Erythroblast (primary cell): Measurements from ENCODE around the gene SCRN1.
"Not testable (repeated sequence)": the region's sequence is repeated elsewhere in the genome, so short reads cannot be mapped to it uniquely, and the experiment has no call there.

Source experiments
- DNase-seq, 2 experiments: peaks; one replicate each; lab custom pipeline; 2025; lab: John Stamatoyannopoulos, UW
- GATA1 ChIP-seq: IDR thresholded peaks from 2 replicates; pipeline ENCODE4 v1.6.1; 2011; ENCODE audit warnings: low read depth, mild to moderate bottlenecking, control low read depth, low read length, moderate library complexity
- POLR2A ChIP-seq: IDR thresholded peaks from 2 replicates; pipeline ENCODE4 v1.6.1; 2011; ENCODE audit warnings: mild to moderate bottlenecking, low read length

Gene SCRN1

DNA sequence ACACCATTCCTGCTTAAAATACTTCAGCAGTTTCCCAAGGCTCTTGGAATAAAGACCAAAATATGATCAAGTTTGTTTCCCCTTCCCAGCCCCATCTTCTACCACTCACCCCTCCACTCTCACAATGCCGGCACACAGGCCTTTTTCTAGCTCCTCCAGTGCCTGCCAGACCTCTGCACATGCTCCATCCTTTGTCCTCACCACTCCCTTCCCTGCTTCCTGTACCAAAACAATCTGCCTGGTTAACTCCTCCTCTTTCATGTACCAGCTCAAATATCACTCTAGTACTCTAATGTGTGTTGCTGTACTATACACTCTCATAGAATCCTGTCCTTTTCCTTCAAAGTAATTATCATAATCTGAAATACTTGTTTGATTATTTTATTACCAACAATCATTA, 19.4 kb downstream of the SCRN1 start:
- no peak for TF ChIP-seq POLR2A
- TF ChIP-seq GATA1 = no peak
- no peak for DNase-seq

DNA sequence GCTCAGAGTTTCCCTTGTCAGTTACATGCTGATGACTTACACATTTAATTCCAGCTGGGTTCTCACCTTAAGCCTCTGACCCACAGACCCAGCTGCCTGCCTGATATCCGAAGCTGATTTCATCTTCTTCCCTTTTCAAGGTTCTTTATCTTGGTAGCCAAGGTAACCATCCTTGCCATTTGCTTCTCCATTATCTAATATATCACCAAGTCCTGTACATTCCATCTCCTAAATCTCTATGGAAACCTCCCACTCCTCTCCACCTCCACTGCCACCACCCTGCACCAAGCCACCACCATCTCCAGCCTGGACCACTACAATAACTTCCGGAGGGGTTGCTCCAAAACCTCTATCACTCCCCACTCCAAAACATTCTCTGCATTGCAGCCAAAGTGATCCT, 19.9 kb downstream of the SCRN1 start:
- DNase-seq = no peak
- no peak for TF ChIP-seq POLR2A
- TF ChIP-seq GATA1 = no peak

DNA sequence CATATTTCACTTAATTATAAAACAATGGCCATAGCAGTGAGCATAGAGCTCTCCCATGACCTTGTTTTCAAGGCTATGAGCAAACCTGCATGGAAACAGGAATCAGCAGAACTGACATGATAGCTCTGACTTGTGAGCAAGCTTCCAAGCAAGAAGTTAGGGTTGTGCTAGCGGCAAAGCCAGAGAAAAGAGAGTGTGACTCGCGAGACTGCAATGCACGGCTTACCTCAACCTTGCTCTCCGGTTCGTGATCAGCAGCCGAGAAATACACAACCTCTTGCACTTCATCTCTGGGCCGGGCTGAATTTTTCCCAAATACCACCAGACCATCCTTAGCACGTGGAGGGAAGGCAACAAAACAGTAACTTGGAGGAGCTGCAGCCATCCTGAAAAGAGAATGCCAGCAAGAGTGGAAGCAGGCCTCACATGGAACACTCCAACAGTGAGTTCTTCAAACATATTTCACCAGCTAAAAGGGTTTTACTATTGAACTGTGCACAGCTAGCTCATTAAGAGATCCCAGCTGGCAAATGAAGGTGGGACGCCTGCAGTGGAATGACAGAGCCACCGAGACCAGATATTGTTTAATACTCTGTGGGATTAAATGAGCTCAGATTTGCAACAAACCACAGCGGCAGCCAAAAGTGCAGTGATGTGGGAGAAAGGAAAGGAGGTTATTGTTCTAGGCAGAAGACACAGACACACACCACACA, 20.8 kb downstream of the SCRN1 start:
- TF ChIP-seq POLR2A (no peak), GATA1 (no peak)
- DNase-seq = no peak

DNA sequence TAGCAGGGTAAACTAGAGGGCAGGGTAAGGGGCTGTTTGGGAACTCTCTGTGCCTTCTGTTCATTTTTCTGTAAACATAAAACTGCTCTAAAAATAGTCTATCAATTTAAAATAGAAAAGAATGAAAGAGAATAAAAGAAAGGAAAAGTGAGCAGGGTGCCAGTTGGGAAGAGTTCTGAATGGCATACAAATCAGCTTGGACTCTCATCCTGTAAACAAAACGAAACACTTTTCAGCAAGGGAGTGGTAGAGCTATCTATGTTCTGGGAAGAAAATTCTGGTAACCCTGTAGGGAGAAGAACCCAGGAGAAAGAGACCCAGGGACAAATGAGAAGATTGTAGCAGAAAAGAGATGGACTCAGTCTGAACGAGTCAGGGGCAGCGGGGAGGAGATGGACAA, 24.6 kb downstream of the SCRN1 start:
- no peak for TF ChIP-seq POLR2A
- TF ChIP-seq GATA1 = no peak
- no peak for DNase-seq

DNA sequence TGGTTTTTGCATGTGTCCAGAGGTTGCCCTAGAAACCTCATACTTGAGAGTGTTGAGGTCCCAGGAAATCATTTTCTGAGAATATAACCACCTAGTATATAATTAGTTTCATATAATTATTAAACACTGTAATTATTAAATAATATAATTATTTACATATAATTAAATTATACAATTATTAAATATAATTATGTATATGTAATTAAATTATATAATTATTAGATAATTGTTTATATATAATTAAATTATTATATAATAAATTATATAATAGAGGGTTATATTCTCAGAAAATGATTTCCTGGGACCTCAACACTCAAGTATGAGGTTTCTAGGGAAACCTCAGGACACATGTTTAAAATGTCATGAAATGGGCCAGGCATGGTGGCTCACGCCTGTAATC, 27.6 kb downstream of the SCRN1 start:
- TF ChIP-seq POLR2A (no peak), GATA1 (no peak)
- DNase-seq = no peak

DNA sequence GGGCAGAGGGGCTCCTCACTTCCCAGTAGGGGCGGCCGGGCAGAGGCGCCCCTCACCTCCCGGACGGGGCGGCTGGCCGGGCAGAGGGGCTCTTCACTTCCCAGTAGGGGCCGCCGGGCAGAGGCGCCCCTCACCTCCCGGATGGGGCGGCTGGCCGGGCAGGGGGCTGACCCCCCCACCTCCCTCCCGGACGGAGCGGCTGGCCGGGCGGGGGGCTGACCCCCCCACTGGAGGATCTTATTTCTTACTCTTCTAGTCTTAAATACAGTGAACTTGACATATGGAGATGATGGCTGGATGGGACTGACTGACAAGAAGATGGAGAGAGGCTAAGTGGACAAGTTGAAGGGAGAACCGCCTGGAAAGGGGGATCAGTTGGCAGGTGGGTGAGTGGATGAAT, 28.0 kb downstream of the SCRN1 start:
- not testable (repeated sequence) for DNase-seq

DNA sequence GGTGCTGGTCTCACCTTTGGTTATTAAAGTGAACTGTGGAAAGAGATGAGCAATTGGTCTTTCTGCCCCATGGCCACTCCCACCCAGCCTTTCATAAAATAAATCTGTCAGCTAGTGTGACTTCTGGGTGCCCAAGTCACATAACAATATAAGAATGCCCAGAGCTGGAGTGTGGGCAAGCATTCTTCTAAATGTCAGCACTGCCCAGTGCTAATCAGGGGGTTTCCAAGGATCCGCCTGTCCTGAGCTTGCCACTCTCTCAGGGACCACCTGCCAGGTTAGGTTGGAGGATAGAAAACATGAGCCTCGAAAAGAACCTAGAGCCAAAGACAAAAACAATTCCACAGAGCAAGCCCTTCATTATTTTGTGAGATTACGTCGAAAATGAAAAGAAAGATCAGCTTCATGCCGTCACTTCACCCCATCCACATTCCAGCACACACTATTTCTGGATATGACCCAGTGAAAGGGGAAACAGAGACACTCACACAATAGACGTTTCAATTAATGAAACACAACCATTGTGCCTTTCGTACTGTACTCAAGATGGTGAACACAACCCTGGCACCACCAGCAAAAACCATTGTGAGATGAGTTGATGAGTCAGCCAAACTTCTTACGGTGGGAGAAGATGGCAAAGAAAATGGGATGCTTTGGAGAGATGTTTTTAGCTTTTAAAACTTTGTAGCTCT, 30.8 kb downstream of the SCRN1 start:
- DNase-seq = no peak
- TF ChIP-seq POLR2A (no peak), GATA1 (no peak)

DNA sequence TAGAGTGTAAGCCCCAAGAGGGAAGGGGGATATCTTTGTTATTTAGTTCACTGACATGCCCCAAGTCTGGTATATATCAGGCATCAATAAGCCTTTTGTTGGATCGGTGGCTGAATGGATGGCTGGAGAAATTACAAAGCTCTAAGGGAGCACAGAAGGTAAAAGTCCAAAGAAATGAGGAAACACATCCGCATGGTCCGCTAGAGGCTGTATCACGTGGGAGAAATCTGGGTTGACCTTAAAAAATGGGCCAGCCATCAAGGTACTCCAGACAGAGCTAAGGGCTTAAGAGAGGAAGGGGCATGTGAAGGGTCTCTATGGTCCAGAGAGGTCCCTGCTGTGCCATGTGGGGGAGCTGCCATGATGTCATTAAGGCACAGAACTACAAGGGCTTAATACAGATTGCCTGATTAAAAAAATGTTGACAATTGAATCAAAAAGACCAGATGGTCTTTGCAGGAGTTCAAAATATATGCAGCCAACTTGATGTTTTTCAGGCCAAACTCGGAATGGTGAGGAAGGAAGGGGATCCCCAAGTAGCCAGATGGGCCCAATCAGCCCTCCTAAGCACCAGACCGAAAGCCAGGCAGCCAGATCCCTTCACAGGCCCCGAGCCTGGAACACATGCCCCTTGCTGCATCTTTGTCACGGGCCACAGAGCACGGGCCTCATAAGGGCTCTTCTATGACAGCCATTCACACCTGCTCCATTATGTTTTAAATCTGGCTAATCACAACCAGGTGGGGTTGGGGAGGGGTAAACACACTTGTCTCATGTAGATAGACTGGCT, 31.9 kb downstream of the SCRN1 start:
- TF ChIP-seq POLR2A (no peak), GATA1 (no peak)
- DNase-seq = no peak

DNA sequence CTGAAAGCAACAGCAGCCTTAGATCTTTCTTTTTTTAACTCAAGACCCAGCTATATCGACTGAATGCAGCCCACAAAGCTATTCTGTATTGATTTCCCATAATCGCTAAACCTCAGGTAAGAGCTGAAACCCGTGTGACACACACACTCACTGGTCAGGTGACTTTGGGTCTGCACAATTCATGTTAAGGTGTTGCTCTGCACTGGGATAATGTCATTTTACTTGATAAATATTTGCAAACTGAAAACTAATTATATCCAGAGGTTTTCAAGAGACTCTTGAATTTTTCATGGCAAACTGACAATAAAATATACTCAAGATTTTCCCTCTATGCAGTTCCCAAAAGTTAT, 33.1 kb downstream of the SCRN1 start:
- no peak for TF ChIP-seq GATA1
- no peak for TF ChIP-seq POLR2A
- DNase-seq = no peak

DNA sequence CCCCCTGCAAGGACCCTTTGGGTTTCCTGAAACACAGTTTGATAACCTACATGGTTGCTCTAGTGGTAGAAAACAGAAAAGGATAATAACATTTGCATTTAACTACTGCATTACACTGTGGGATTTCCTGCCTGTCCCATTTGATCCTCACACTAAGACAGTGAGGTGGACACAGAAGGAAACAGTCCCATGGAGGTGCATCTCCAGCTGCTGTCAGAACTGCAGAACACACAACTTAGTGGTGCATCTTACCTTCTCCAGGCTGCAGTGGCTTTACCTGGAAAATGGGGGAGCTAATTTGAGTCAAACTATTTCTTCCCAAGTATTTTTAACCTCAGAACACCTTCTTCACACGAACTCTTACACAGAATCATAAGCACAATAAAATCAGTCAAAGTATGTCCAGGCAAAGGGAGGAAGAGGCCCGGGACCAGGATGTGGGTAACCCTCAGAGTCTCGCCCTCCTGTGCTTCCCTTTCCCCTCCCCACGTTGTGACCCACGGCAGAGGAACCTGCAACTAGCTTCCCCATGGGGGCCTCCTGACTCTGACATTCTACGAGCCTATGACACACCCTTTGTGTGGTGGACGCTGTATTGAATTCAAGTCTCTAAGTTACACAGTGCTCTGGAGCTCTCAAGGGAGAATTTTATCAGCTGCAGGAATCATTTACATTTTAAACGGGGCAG, 33.7 kb downstream of the SCRN1 start:
- TF ChIP-seq GATA1 (no peak), POLR2A (no peak)
- no peak for DNase-seq

DNA sequence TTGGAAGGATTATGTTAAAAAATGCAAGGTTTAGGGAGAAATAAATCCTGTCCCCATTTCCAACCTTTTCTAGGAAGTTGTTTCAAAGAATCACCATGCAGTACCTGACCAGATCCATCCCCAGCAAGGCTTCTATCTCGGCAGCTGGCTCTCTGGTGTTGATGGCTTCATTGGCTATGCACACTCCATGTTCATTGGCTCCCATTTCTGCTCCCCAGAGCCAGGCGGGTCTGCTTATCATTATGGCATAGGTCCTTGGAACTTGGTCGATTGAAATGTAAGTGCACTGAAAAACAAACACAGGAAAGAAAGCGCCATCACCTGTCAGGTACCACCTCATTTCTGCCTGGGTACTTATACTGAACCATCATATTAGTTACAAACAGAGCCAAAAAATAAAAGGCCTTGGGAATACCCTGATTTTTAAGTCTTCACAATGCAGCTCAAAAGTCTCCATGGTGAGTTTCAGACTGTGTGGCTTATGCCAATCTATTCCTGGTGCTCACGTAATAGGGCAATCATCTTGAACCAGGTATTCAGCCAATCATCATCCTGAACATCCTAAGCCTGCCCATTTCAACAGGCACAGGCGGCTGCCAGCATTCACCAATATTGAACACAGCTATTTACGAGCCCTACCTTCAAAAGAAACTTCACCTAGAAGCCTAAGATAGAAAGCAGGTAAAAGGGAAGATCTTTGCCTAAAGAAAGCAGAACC, 34.4 kb downstream of the SCRN1 start:
- no peak for TF ChIP-seq GATA1
- DNase-seq = no peak

DNA sequence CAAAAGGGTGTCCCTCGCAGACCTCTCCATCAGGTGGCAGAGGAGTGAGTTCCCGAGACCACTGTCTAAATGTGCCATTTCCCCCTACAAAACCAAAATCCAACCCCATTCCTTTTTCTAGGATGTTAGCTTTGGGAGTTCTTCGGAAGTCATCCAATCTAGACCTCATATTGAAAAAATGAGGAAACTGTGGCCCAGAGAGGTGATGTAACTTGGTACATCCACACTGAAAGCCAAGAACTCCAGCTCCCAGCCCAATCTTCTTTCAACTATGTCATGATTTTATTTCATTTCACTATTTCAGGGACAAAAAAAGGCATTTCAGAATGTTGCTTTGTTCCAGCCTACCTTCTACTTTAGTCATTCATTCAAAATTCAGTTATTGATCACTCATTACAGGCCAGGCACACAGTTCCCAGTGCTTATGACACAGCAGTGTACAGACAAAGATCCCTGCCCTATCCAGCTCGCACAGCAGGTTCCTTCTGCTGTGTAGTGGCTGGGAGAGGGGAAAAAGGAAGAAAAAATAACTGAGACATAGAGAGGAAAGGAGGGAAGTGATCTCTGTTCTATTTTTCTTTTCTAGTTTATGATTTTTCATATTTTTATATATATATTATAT, 35.8 kb downstream of the SCRN1 start:
- DNase-seq = no peak
- TF ChIP-seq POLR2A (no peak), GATA1 (no peak)

DNA sequence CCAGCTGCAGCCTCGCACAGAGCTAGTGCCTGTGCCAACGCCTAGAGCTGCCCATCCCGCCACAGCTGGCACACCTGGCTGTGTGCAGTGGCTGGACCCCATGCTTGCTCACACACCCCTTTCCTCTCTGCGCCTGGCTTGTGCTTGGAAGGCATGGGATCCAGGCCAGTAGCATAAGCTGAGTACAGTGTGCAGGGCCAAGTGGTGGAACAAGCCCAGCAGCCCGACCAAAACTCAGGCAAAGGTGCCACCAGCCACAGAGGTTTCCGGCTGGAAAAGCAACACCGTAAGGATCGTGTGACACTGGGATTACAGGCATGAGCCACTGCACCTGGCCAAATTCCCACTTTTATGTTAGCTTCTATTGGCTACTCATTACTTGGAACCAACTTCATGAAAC, 38.4 kb downstream of the SCRN1 start:
- TF ChIP-seq POLR2A (no peak), GATA1 (no peak)
- no peak for DNase-seq

DNA sequence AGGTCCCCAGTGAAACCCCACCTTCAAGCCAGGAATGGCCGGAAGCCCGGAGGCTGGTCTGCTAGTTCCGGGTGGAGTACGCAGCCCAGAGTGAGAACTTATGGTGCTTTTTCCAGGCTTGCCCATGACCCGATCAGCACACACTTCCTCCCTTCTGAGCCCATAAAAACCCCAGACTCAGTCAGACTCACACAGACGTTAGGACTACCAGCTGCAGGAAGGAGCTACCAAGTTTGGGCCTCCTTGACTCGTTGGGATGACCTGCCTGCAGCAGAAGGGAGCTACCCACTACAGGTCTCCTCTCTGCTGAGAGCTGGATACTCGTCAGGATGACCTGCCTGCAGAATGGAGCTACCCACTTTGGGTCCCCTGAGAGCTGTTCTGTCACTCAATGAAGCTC, 39.1 kb downstream of the SCRN1 start:
- DNase-seq = no peak
- TF ChIP-seq GATA1 = no peak
- no peak for TF ChIP-seq POLR2A
